DMS153 treated with DMSO at 0.1 percent for 48 hours (cell line): Measurements from ENCODE around the gene USP46.
A peak's percentile ranks its signal among the peaks of the same experiment; 100 is the strongest.

Experiments
- DNase-seq: peaks from one replicate; lab custom pipeline; 2025; ENCODE audit not compliant: unreplicated experiment; lab: John Stamatoyannopoulos, UW

Gene USP46

DNA sequence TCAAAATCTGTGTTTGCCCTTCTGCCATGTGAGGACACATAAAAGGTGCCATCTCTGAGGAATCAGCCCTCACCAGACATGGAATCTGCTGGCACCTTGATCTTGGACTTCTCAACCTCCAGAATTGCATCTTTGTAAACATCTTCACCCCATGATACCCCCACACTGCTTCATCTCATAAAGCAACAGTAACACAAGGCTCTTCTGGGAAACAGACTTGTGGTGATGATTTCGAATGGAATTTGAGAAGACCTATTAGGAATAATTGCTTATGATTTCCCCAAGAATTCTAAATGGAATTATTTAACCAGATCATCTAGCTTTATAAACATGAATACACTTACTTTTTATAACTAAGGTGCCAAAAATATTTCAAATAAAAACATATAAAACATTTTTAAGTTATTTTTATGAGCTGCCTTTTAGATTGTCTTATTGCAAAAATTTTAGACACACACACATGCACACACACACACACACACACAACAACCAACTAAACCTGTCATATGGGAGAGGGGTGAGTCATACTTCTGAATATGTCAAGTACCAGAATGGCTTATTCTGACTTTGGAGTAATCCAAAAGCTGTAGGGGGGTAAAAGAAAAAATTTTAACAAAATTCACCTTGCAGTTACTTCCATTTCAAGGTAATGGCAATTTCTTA, 82.0 kb downstream of the USP46 start:
- DNase-seq, result no peak

DNA sequence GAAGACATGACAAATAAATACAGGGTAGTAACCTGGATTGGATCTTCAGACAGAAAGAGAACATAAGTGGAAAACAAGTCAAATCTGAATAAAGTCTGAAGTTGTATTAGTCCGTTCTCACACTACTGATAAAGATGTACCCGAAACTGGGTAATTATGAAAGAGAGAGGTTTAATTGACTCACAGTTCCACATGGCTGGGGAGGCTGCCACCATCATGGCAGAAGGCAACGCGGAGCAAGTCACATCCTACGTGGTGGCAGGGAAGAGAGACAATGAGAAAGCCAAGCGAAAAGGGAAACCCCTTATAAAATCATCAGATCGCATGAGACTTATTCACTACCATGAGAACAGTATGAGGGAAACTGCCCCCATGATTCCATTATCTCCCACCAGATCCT, 82.8 kb downstream of the USP46 start:
- DNase-seq, result no peak

- DNase-seq, result no peak
These were observed 83.7 kb downstream of the USP46 start for GRCh38 chr4:52575406-52575805.

DNA sequence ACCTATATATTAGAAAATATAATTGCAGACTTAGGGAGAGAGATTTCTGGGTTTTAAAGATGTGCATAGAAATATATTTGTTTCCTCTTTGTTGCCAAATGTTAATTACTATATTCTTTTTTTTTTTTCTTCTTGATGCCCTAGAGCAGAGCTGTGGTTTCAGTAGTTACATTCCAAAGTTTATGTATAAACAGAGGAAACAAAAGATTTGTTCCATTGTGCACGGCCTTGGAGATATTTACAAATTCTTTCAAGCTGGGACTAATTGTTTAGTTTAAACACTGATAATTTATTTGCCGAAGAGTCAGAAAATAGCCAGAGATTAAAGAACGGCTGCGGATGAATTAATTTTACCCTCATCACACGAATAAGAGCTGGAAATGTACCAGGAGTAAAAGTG, 85.1 kb downstream of the USP46 start:
- DNase-seq, result no peak

- no peak for DNase-seq
These were observed 85.5 kb downstream of the USP46 start for GRCh38 chr4:52573551-52573950.

DNA sequence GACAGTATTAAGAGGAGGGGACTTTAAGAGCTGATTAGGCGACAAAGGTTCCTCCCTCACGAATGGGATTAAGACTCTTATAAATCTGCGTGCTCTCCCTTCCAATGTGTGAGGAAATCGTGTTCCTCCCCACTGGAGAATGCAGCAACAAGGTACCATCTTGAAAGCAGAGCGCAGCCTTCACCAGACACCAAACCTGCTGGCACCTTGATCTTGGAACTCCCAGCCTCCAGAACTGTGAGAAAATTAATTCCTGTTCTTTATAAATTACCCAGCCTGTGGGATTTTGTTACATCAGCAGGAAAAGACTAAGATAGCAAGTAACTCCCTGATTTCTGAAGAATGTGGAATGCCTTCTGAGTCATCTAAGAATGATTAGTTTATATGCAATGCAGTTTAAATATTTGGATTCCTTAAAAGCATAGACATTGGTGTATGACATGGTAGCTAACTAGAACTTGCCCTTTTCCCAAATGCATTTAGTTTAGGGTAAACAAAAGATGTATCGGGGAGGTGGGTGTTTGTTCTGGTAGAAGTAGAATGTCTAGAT, 86.1 kb downstream of the USP46 start:
- DNase-seq, result no peak

- no peak for DNase-seq
These were observed 90.8 kb downstream of the USP46 start for GRCh38 chr4:52568351-52568750.

DNA sequence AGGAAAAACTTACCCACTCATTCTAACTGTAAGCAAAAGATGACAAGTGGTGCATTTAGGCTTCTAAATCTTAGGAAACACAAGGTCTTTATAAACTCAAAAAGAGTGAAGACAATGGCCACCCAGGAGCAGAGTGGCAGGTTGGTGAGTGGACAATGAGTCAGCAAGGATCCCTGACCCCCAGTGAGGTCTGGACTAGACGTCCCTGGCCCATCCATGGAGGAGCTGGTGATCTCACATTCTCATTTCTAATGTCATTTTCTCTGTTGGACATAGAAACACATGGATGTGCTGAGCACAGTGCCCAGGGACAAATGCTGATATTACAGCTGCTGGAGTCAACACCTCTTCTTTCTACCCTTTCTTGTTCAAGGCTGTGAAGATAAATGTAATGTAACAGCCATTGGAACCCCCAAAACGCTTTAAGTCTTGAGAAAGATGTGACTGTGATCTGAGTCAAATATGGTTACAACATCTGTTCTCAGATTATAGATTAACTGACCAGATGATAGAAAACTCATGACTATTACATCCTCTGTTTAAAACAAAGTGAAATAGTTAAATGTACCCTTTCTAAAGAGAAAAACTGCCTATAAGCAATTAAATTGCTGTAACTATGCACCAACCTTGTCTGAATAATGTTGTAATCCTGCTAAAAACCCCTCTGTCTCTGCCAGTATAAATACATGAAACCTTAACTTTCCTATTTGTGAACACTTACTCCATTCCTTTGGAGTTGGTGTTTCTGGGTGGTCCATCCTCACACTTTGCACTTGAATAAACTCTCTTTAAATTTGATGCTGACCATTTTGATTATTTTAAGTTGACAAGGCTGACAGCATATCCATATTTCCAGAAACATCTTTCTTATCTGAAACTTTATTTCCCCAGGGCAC, 92.7 kb downstream of the USP46 start:
- DNase-seq, result no peak

- no peak for DNase-seq
These were observed 98.2 kb downstream of the USP46 start for GRCh38 chr4:52560844-52561280.

GRCh38 chr4:52555356-52555716, 103.8 kb downstream of the USP46 start:
- DNase-seq, result no peak

GRCh38 chr4:52554612-52555355, 104.3 kb downstream of the USP46 start:
- DNase-seq, result no peak

DNA sequence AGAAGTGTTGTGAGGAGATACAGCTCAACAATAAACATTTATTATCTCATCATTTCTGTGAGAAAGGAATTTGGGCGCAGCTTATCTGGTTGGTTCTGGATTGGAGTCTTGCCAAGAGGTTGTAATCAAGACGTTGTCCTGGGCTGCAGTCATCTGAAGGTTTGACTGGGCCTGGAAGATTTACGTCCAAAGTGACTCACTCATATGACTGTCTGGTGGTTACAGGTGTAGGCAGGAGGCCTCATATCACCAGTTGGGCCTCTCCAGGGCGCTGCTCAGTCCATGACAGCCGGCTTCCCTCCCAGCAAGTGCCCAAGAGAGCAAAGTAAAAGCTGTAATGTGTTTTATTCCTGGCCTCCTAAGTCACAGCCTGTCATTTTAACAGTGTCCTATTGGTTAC, 106.3 kb downstream of the USP46 start:
- no peak for DNase-seq

DNA sequence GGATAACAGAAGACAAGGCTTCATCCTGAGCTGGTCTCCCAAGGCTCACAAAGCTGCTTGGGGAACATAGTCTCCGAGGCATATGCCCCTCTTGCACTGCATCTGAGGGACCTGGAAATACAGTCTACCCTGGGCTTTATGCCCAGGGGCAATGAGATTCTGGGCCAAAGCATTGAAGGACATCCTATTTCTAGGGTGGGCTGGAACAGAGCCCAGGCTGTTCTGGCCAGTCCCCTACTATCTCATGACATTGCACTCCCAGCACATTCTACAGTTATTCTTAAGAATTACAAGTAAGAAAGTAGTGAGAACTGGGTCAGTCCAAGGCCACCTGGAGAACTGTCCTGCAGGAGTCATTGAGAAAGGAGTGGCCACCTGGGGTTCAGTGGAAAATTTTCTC, 107.6 kb downstream of the USP46 start:
- no peak for DNase-seq

- no peak for DNase-seq
These were observed 108.9 kb downstream of the USP46 start for GRCh38 chr4:52550186-52550585.

DNA sequence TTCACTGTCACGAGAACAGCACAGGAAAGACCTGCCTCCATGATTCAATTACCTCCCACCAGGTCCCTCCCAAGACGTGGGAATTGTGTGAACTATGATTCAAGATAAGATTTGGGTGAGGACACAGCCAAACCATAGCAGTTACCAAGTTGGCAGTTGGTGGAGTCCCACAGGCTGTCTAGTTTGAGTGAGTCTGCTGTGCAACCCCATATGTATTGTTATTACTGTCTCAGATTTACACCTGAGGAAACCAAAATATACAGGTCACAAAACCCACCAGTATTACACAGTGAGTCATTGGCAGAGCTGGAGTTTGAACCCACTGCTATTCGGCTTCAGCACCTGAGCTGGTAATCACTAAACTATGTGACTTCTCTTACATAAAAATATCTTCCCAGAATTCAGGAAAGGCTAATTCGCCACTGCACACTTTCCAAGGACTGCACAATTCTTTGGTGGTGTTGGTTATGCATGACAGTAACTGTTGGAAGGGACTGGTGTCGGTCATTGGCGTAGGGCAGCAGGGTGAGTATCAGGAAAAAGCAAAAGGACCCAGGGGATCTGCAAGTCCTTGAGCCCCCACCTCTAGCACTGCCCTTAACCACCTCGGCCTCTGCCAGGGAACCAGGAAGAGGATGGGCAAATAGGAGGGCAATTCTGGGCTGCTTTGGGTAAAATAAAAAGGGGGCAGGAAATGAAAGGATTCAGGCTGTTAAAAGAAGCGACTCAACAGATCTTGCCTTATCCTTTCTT, 110.1 kb downstream of the USP46 start:
- no peak for DNase-seq

GRCh38 chr4:52546449-52546848, 112.7 kb downstream of the USP46 start:
- no peak for DNase-seq

- peak; percentile 37 for DNase-seq
These were observed 113.7 kb downstream of the USP46 start for GRCh38 chr4:52545099-52546069.
